Measurements from ENCODE around the gene TOP1.

DNA sequence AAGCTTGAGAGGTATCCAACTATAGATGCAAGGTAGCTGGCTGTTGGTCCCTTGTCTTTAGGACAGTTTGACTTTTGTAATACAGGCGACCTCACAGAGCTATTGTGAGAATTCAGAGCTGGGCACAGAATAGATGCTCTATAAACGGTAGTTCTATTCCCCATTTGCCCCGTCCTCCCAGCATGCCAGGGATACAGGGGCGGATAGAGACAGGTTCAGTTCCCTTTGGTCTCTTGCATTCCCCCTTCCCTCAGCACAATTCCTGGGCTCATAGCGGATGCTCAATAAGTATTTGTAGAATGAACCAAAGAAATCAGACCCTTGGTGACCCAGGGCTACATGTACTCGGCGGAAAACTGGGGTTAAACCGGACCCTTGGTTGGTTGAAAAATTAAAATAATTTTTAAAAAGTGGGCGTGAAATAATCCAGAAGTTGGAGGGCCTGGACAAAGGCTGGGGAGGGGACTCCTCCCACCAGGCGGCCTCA is 707 bp upstream of the TOP1 start:
- TF ChIP-seq BCL11A (tag by site-specific recombination; IDR thresholded peaks at IDR 0.05; ENCODE audit: low read depth) (no peak), ZIC2 (tag by site-specific recombination; IDR thresholded peaks at IDR 0.05) (no peak), ZFP3 (tag by site-specific recombination; IDR thresholded peaks at IDR 0.05; ENCODE audit: low read depth) (no peak), ZNF266 (tag by site-specific recombination; IDR thresholded peaks at IDR 0.05; ENCODE audit: low read depth) (no peak), SP2 (tag by site-specific recombination; IDR thresholded peaks at IDR 0.05) (no peak)
- TF ChIP-seq, protein P1, sequence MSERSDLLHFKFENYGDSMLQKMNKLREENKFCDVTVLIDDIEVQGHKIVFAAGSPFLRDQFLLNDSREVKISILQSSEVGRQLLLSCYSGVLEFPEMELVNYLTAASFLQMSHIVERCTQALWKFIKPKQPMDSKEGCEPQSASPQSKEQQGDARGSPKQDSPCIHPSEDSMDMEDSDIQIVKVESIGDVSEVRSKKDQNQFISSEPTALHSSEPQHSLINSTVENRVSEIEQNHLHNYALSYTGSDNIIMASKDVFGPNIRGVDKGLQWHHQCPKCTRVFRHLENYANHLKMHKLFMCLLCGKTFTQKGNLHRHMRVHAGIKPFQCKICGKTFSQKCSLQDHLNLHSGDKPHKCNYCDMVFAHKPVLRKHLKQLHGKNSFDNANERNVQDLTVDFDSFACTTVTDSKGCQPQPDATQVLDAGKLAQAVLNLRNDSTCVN (tag by site-specific recombination; optimal IDR thresholded peaks at IDR 0.05): no peak
- TF ChIP-seq, protein P2, sequence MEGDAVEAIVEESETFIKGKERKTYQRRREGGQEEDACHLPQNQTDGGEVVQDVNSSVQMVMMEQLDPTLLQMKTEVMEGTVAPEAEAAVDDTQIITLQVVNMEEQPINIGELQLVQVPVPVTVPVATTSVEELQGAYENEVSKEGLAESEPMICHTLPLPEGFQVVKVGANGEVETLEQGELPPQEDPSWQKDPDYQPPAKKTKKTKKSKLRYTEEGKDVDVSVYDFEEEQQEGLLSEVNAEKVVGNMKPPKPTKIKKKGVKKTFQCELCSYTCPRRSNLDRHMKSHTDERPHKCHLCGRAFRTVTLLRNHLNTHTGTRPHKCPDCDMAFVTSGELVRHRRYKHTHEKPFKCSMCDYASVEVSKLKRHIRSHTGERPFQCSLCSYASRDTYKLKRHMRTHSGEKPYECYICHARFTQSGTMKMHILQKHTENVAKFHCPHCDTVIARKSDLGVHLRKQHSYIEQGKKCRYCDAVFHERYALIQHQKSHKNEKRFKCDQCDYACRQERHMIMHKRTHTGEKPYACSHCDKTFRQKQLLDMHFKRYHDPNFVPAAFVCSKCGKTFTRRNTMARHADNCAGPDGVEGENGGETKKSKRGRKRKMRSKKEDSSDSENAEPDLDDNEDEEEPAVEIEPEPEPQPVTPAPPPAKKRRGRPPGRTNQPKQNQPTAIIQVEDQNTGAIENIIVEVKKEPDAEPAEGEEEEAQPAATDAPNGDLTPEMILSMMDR (tag by site-specific recombination; IDR thresholded peaks at IDR 0.05): no peak
- TF ChIP-seq, protein P3, sequence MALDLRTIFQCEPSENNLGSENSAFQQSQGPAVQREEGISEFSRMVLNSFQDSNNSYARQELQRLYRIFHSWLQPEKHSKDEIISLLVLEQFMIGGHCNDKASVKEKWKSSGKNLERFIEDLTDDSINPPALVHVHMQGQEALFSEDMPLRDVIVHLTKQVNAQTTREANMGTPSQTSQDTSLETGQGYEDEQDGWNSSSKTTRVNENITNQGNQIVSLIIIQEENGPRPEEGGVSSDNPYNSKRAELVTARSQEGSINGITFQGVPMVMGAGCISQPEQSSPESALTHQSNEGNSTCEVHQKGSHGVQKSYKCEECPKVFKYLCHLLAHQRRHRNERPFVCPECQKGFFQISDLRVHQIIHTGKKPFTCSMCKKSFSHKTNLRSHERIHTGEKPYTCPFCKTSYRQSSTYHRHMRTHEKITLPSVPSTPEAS (tag by site-specific recombination; IDR thresholded peaks at IDR 0.05): no peak
- TF ChIP-seq, protein P4, sequence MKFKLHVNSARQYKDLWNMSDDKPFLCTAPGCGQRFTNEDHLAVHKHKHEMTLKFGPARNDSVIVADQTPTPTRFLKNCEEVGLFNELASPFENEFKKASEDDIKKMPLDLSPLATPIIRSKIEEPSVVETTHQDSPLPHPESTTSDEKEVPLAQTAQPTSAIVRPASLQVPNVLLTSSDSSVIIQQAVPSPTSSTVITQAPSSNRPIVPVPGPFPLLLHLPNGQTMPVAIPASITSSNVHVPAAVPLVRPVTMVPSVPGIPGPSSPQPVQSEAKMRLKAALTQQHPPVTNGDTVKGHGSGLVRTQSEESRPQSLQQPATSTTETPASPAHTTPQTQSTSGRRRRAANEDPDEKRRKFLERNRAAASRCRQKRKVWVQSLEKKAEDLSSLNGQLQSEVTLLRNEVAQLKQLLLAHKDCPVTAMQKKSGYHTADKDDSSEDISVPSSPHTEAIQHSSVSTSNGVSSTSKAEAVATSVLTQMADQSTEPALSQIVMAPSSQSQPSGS (tag by site-specific recombination; IDR thresholded peaks at IDR 0.05; ENCODE audit: low read depth): no peak

Data from HEK293 (cell line).